Measurements from ENCODE around the gene XPC. TPM values are rescaled to one million over a fixed set of nuclear protein-coding genes. Genes with fewer than 3 reads are reported as not detected.

XPC gene
- total and polyA plus RNA-seq, 2 donors (not counting 3 experiments of a cell fraction or from before 2014, with no cell fraction given): 11.9 to 36.8 TPM

DNA sequence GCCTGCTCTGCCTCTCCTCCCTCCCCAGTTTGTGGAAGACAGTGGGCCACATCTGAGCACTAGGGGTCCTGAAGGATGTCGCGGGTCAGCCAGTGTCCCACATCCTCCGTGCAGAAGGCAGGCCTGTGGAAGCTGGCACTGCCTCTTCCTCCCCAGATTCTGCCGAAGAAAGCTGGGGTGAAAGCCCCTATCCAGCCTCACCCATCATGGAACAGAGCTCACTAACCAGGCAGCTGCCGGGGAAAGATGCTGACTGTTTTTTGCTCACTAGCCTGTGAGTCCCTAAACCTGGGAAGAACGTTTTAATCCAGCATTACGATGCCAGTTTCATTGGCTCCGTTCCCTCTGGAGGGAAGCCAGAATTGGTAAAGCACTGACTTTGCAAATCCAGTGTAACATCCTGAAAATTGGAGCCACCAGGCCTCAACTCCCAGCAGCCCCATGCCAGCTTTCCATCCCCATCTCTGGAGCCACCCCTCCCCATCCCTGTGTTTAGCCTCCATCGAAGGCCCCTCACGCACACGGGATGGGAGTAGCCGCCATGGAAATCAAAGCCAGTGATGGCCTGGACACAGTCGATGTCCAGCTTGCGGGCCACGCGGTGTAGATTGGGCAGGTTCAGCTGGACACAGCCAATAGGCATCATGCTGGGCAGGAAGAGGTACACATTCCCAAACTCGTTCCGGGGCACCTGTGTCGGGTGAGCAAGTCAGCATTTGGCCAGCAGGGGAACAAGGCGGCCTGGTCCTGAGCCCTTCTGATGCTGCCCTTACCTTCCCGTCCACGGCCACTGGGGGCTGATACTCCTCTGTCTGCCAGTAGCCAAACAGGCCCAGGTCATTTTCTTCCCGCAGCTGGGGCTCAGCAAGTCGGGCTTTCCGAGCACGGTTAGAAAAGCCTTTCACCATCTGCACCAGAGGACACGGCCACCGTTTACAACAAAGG is 30.1 kb downstream of the XPC start:
- BruUV-seq (replicated peaks): no TSS peak
- intact Hi-C loops (cut with micrococcal nuclease) (loop anchor here (10.0 kb wide), 2 partner anchors 256 to 796 kb away; partner anchors contain the start of genes NR2C2 and SLC6A6), dilution Hi-C loops (cut with MboI; ENCODE audit: extremely low pct_ligation_motif_present, low sequenced_read_pairs) (no loop called here)
- TF ChIP-seq GATA2 (IDR thresholded peaks at IDR 0.05; ENCODE audit: insufficient read depth, insufficient read length, low read depth, low read length) (no peak), POLR2A (IDR thresholded peaks at IDR 0.05; ENCODE audit: low read depth, low read length) (no peak), MYC (IDR thresholded peaks at IDR 0.05; ENCODE audit: low read depth, low read length) (no peak)
- TF ChIP-seq, protein P1, sequence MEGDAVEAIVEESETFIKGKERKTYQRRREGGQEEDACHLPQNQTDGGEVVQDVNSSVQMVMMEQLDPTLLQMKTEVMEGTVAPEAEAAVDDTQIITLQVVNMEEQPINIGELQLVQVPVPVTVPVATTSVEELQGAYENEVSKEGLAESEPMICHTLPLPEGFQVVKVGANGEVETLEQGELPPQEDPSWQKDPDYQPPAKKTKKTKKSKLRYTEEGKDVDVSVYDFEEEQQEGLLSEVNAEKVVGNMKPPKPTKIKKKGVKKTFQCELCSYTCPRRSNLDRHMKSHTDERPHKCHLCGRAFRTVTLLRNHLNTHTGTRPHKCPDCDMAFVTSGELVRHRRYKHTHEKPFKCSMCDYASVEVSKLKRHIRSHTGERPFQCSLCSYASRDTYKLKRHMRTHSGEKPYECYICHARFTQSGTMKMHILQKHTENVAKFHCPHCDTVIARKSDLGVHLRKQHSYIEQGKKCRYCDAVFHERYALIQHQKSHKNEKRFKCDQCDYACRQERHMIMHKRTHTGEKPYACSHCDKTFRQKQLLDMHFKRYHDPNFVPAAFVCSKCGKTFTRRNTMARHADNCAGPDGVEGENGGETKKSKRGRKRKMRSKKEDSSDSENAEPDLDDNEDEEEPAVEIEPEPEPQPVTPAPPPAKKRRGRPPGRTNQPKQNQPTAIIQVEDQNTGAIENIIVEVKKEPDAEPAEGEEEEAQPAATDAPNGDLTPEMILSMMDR (IDR thresholded peaks at IDR 0.05; ENCODE audit: extremely low read depth in 1 of 2, insufficient read depth in 1 of 2, low read depth in 1 of 2, low read length in 2 of 2): peak in 1 of 2 donors; percentile 23
- Histone ChIP-seq H3K4me2 (ENCODE audit: insufficient read depth, low read length) (no peak overlapping the region), H4K20me1 (replicated peaks; ENCODE audit: control insufficient read depth, extremely low read depth, insufficient read depth, low read length) (no peaks in the 10 kb centered on the region), H3K9me1 (replicated peaks; ENCODE audit: control insufficient read depth, extremely low read depth, insufficient read depth, low read length) (no peaks in the 10 kb centered on the region), H3K36me3 (ENCODE audit: control insufficient read depth in 2 of 2, extremely low read depth in 1 of 2, insufficient read depth in 2 of 2, low read length in 2 of 2) (peaks cover 0 to 12% of the 10 kb centered on the region in 2 experiments), H3K9me3 (replicated peaks; ENCODE audit: control insufficient read depth, insufficient read depth, low read length) (no peaks in the 10 kb centered on the region), H3K79me2 (ENCODE audit: control insufficient read depth, insufficient read depth, low read length) (no peaks in the 10 kb centered on the region), H2AFZ (ENCODE audit: low read depth, low read length) (no peak overlapping the region), H3K27me3 (ENCODE audit: control insufficient read depth in 2 of 2, insufficient read depth in 2 of 2, low read length in 2 of 2) (no peaks in the 10 kb centered on the region), H3K9ac (replicated peaks; ENCODE audit: extremely low read depth, insufficient read depth, low read length) (no peak overlapping the region), H3K4me1 (ENCODE audit: control insufficient read depth, extremely low read depth, insufficient read depth, low read length) (peaks cover 23% of the 10 kb centered on the region), H3K27ac (ENCODE audit: insufficient read depth, low read depth, low read length) (no peak overlapping the region), H3K4me3 (replicated peaks in 1 of 3; ENCODE audit: insufficient read depth in 1 of 3, low read depth in 1 of 3, low read length in 3 of 3) (no peak overlapping the region)
- no peak for DNase-seq (ENCODE audit: low read depth, low spot score)
- ChIA-PET CTCF (interaction anchor here (0.8 to 1.2 kb wide), 2 partner anchors 23 to 30 kb away, joined by 3 to 4 read pairs; partner anchors contain the start of genes CHCHD4, LSM3 and TMEM43), POLR2A (no interaction called here)
- no peak for FAIRE-seq

All from endothelial cell of umbilical vein (primary cell).